Thyroid gland (tissue), 4 donors: Measurements from ENCODE around the gene TEX11.

Experiments
- POLR2A ChIP-seq, 2 donors: fragments of 450-650 bp; IDR thresholded peaks; one replicate each; pipeline ENCODE4 v1.6.1; 2017; ENCODE audit warnings: antibody characterized with exemption in 2 of 2, mild to moderate bottlenecking in 2 of 2, moderate library complexity in 1 of 2
- TF ChIP-seq, protein P1 (sequence below), 6 experiments: fragments of 200-600 bp in 3 of 6; fragments of 450-650 bp in 3 of 6; sonication (generic) in 3 of 6; IDR thresholded peaks; one replicate each; pipeline ENCODE4 v1.5.1; 2016 to 2019; ENCODE audit warnings: antibody characterized with exemption in 6 of 6, mild to moderate bottlenecking in 2 of 6, inconsistent platforms in 1 of 6, moderate library complexity in 1 of 6

DNA sequence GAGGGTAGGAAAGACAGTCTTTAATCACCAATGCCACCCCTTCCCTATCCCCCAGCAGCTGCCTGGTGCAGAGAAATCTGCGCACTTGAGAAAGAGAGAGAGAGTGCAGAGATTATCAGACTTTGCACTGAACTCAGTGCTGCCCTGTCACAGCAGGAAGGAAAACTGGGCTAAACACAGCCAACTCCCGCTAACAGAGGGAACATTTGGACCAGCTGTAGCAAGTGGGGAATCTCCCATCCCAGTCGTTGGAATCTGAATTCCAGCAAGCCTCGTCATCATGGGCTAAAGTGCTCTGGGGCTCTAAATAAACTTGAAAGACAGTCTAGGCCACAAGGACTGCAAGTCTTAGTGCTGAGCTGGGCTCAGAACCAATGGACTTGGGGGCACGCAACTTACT, 295.2 kb downstream of the TEX11 start:
- TF ChIP-seq, protein P1, sequence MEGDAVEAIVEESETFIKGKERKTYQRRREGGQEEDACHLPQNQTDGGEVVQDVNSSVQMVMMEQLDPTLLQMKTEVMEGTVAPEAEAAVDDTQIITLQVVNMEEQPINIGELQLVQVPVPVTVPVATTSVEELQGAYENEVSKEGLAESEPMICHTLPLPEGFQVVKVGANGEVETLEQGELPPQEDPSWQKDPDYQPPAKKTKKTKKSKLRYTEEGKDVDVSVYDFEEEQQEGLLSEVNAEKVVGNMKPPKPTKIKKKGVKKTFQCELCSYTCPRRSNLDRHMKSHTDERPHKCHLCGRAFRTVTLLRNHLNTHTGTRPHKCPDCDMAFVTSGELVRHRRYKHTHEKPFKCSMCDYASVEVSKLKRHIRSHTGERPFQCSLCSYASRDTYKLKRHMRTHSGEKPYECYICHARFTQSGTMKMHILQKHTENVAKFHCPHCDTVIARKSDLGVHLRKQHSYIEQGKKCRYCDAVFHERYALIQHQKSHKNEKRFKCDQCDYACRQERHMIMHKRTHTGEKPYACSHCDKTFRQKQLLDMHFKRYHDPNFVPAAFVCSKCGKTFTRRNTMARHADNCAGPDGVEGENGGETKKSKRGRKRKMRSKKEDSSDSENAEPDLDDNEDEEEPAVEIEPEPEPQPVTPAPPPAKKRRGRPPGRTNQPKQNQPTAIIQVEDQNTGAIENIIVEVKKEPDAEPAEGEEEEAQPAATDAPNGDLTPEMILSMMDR (IDR thresholded peaks at IDR 0.05): no peak
- TF ChIP-seq POLR2A (IDR thresholded peaks at IDR 0.05): no peak
